ENCODE data around the gene RGS11.

RGS11 gene

GRCh38 chr16:275786-276232 is at the start of gene RGS11:
TSS of gene RGS11 (minus strand) at chr16:275944. CDS start at chr16:275911, 33 bp downstream.
- no peak for DNase-seq

GRCh38 chr16:324451-325334 is 48.9 kb upstream of the RGS11 start:
- DNase-seq, result peak; percentile 36

GRCh38 chr16:324201-324450 is 48.4 kb upstream of the RGS11 start:
- DNase-seq, result no peak

- DNase-seq, result no peak
Measured at GRCh38 chr16:322476-323143, 46.9 kb upstream of the RGS11 start.

- no peak for DNase-seq
Measured at GRCh38 chr16:321532-321931, 45.8 kb upstream of the RGS11 start.

- DNase-seq, result no peak
Measured at GRCh38 chr16:320206-320605, 44.5 kb upstream of the RGS11 start.

- DNase-seq, result no peak
Measured at GRCh38 chr16:318628-319027, 42.9 kb upstream of the RGS11 start.

- no peak for DNase-seq
Measured at GRCh38 chr16:317583-317982, 41.8 kb upstream of the RGS11 start.

GRCh38 chr16:316741-317464 is 41.2 kb upstream of the RGS11 start:
- no peak for DNase-seq

GRCh38 chr16:314795-315299 is 39.1 kb upstream of the RGS11 start:
- DNase-seq, result no peak

GRCh38 chr16:314351-314750 is 38.6 kb upstream of the RGS11 start:
- no peak for DNase-seq

- no peak for DNase-seq
Measured at GRCh38 chr16:311725-312124, 36.0 kb upstream of the RGS11 start.

- no peak for DNase-seq
Measured at GRCh38 chr16:309476-309875, 33.7 kb upstream of the RGS11 start.

GRCh38 chr16:307691-308312 is 32.1 kb upstream of the RGS11 start:
- no peak for DNase-seq

GRCh38 chr16:306911-307370 is 31.2 kb upstream of the RGS11 start:
- no peak for DNase-seq

GRCh38 chr16:305916-306626 is 30.3 kb upstream of the RGS11 start:
- DNase-seq, result no peak

GRCh38 chr16:303760-304505 is 28.2 kb upstream of the RGS11 start:
- no peak for DNase-seq

- DNase-seq, result no peak
Measured at GRCh38 chr16:301950-302349, 26.2 kb upstream of the RGS11 start.

- DNase-seq, result no peak
Measured at GRCh38 chr16:301235-301634, 25.5 kb upstream of the RGS11 start.

- no peak for DNase-seq
Measured at GRCh38 chr16:297832-298231, 22.1 kb upstream of the RGS11 start.

GRCh38 chr16:296806-297510 is 21.2 kb upstream of the RGS11 start:
- DNase-seq, result no peak
